Kasumi-1 (cell line): ENCODE measurements around the gene TLCD5.

ENCODE experiments used
- DNase-seq, 2 experiments: peaks; one replicate each; lab custom pipeline; 2025; lab: John Stamatoyannopoulos, UW

Gene TLCD5

GRCh38 chr11:120337355-120338106 lies 12.4 kb downstream of the TLCD5 start:
- DNase-seq = peak; percentile 61 to 69

GRCh38 chr11:120338107-120338933 lies 13.2 kb downstream of the TLCD5 start:
- DNase-seq = peak in 1 of 2 experiments; percentile 15

DNA sequence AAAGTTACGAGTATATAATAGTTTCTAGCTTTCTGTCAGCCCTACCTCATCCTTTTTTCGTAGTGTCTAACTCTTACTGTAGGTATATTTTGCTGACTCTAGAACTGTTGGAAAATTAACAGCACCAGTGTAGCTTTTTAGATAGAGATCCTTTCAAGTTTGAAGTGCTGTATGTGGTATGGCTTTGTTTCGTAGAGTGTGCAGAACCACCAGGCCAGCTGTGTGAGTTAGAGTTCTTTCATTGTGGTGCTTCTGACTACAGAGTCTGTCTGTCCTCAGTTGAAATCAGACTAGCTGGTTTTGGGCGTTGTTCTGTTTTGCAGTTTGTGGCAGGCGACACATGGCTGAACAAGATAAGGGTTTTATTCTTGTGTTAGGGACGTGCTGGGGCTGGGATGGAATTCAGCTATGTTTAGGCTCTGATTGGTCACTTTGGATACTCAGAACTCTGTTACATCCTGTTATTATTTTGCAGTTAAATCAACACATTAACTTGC lies 14.3 kb downstream of the TLCD5 start:
- no peak for DNase-seq

DNA sequence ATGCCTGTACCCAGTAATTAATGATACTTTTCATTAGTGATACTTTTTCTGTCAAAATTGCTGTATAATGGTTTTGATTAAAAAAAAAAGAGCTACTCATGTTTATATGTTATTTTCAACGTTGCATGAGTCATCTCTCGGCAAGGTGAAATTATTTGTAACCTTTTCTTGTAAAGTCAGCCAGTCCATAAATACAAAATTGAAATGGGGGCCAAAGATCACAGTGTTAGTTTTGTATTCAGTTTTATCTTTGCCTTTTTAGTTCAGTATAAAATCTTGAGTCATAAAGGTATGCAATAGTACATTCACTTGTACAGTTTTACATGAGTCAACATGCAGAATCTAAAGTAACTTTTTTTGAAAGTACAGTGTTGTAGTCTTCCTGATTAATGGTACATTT lies 15.4 kb downstream of the TLCD5 start:
- no peak for DNase-seq

DNA sequence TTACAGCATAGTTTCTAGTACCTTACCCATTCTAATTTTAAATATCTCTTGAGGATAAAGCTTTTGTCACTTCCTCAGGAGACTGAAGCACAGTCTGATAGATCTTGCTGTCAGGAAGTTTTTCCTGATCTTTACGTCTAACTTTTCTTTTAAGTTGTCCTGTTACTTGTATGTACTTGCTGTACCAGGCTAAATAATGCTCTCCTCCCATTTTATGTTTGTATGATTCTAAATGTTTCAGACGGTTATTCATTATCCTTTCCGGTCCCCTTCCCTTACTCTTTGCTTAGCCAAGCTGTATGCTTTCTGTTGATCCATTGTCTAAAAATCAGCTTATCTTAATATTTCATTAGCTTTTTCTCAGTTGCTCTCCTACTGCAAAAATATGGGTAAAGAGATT lies 17.1 kb downstream of the TLCD5 start:
- DNase-seq = no peak

DNA sequence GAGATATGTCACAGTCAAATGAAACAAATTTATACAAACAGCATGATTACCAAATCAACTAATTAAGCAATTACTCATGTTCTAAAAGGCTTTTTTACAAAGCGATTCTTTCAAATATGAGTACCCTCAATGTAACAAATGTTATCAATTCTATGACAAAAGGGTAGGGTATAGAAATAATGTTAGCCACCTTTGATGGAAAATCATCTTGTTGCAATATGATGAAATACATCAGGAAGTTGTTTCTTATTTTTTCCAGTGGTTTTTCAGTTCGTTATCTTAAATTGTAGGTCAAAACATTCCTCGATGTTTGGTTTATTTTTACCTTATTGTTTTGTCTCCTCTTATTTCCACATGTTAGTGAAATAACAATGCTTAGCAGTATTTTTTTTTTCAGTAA lies 17.6 kb downstream of the TLCD5 start:
- no peak for DNase-seq

GRCh38 chr11:120343429-120343828 lies 18.3 kb downstream of the TLCD5 start:
- DNase-seq = no peak

DNA sequence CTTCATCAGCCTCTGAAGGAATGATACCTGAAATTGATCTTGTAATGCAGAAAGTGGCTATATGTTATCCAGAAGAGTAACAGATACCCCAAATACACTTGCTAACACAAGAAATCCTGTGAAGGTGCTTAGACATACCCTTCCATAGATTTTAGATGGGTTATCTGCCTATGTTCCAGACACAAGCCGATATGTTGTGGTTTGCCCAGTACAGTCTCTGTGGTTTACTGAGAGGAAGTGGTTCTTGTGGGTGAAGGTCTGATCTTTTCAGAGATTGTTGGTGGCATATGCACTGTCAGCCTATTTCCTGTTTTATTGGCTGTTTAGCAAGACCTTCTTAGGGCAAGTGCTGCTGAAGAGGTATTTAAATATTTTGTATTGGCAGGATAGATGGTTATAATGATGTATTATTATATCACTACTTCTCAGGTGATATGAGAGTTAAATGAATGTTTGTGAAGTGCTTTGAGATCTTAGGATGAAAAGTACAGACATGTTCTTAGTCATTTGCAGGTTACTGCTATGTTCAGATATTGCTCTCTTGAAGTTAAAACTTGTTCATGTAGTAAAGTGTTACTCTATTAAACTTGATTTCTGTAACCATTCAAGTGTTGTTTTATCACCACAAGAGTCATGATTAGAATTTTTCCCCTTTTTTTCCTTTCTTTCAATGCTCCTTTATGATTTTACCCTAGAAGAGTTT lies 19.4 kb downstream of the TLCD5 start:
- DNase-seq = peak; percentile 82 to 87

GRCh38 chr11:120346233-120346632 lies 21.1 kb downstream of the TLCD5 start:
- no peak for DNase-seq

DNA sequence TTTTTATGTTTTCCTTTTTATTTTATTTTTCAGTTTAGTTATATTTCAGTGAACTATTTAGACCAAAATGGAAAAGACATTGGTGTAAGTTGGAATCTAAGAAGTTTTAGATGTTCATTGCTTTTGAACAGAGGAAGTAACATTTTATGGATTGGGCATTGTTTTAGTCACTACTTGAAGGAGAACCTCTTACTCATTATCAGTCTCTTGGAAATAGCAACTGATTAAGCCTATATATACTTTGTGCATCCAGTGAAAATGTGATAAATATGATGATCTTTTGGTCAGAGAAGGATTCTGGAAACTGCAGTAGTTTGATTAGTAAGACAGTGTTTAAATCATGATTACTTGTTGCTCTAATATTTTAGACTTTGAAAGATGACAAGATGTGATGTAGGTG lies 25.5 kb downstream of the TLCD5 start:
- DNase-seq = no peak

DNA sequence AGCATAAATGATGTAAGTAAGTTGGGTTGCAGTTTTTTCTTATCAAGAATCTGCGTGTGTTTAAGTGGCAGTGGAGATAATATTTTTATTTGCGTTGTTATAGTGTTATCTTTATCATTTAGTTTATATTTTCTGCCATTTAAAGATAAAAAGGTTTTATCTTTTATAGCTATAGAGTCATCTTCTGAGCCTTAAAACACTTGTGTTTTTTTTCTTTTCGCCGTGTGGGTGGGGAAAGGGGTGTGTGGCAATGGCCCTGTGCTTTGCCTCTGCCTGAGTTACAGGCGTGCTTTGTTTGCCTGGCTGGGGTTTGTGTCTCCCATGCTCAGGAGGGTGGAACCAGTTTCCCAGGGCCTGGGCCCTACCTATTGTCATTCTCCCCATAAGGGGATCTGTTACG lies 27.3 kb downstream of the TLCD5 start:
- no peak for DNase-seq

GRCh38 chr11:120354068-120354467 lies 29.0 kb downstream of the TLCD5 start:
- DNase-seq = no peak

DNA sequence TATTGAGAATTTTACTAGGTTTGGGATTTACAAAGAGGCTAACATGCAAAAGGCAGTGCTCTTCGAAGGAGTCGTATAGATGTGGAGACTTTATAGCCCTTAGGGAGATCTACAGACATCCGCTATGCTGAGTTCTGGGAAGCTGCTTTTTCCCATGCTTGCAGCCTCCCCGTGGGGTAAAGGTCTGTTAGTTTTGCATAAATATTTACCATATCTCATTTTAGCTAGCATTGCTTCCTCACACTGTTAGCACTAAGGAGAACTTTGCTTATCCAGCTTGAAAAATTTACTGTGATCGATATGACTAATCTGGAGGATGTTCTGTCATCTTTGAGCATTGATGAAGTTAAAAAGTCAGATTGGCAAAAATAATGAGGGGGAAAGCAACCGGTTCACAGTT lies 29.7 kb downstream of the TLCD5 start:
- no peak for DNase-seq

- no peak for DNase-seq
These were observed 32.5 kb downstream of the TLCD5 start for GRCh38 chr11:120357620-120358019.

DNA sequence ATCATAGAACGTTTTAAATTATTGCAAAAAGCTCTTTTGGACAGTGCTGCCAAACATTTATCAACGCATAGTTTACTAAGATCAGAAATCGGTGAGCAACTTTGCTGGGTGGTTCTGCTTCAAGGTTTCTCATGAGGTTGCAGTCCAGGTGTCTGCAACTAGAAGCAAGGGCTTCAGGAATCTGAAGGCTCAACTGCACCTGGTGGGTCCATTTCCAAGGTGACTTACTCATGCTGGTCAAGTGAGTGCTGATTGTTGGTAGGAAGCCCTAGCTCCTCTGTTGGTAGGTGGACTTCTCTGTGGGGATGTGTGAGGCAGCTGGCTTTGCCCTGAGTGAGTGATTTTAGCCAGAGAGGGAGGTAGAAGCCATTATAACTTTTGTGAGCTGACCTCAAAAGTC lies 33.6 kb downstream of the TLCD5 start:
- no peak for DNase-seq

DNA sequence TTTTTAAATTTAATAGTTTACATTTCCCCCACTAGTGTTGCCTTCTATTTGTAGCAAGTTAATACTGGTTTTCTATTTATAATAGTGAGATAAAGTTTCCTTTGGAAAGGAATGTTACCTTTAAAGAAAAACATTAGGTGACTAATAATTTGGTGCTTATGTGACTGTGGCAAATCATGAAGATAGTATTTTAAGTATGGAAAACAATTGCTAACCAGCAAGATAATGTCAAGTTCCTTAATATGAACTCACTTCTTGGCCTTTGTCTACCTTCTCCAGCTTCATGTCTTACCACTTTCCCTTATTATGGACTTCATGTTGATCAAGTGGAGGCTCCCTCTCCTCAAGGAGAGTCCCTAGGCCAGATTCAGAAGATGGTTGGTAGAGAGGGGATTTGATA lies 38.3 kb downstream of the TLCD5 start:
- DNase-seq = no peak

- DNase-seq = no peak
These were observed 40.4 kb downstream of the TLCD5 start for GRCh38 chr11:120365512-120365911.

- DNase-seq = no peak
These were observed 47.2 kb downstream of the TLCD5 start for GRCh38 chr11:120372296-120372695.

DNA sequence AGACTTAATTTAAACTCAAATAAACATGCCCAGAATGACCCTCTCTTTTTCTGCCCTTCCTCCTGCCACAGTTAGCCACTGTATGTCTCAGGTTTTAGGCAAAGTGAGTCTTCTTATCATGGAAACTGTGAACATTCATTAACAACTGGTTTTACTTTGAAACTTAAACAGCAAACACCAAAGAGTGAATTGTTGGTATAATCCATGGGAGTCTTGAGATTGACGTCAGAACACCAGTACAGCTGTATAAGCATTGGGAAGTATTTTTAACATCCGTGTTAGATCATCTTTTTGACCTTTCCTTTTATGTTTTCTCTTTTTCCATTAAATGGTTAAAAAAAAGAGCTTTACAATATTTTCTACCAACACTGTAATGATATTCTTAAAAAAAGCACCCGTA lies 50.0 kb downstream of the TLCD5 start:
- DNase-seq = no peak

DNA sequence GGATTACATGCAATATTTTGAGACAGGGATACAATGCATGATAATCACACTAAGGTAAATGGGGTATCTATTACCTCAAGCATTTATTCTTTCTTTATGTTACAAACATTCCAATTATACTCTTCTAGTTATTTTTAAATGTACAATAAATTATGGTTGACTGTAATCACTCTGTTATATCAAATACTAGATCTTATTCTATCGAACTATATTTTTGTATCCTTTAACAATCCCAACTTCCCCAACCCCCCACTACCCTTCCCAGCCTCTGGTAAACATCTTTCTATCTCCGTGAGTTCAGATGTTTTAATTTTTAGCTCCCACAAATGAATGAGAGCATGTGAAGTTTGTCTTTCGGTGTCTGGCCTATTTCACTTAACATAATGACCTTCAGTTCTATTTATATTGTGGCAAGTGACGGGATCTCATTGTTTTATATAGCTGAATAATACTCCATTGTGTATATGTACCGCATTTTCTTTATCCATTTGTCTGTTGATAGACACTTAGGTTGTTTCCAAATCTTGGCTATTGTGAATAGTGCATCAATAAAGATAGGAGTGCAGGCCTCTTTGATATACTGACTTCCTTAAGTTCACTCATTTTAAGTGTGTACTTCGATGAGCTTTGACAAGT lies 51.6 kb downstream of the TLCD5 start:
- DNase-seq = no peak

GRCh38 chr11:120378474-120378873 lies 53.4 kb downstream of the TLCD5 start:
- no peak for DNase-seq

- no peak for DNase-seq
These were observed 56.3 kb downstream of the TLCD5 start for GRCh38 chr11:120381401-120381800.
